H1 (cell line): Measurements from ENCODE around the gene PDIA6. TPM values are rescaled to one million over a fixed set of nuclear protein-coding genes. Genes with fewer than 3 reads are reported as not detected.

ENCODE experiments used
- CTCF ChIA-PET: fragments of 300-600 bp; sonication (Branson Sonifier 250); formaldehyde crosslinking; loops from one replicate; lab custom pipeline; 2021; ENCODE audit not compliant: partially characterized antibody; lab: Charles Lee
- POLR2A ChIA-PET: fragments of 300-600 bp; sonication (Branson Sonifier 250); formaldehyde crosslinking; loops from one replicate; lab custom pipeline; 2021; ENCODE audit warnings: inconsistent platforms; ENCODE audit not compliant: partially characterized antibody; lab: Charles Lee
- DNase-seq, 2 experiments: peaks; one replicate each; pipeline versions ENCODE4 v3.0.0 to v3.0.0-alpha.2; 2010 to 2022; ENCODE audit warnings: low spot score in 2 of 2, low read depth in 1 of 2, mixed read lengths in 1 of 2
- FAIRE-seq: peaks from 2 replicates; lab custom pipeline; 2011; peaks lifted over from hg19 to GRCh38; lab: Jason Lieb, UNC
- H2AFZ ChIP-seq: 2 replicates; pipeline ENCODE4 v1.8.1; 2012; ENCODE audit warnings: low read length, inconsistent platforms
- H2AK5ac ChIP-seq: 2 replicates; pipeline ENCODE4 v1.6.1; 2013; ENCODE audit warnings: low read depth, low read length
- H2BK120ac ChIP-seq: replicated peaks from 2 replicates; pipeline ENCODE3; 2013; ENCODE audit warnings: low read depth, low read length, inconsistent platforms
- H2BK12ac ChIP-seq: 2 replicates; pipeline ENCODE4 v1.6.1; 2013; ENCODE audit warnings: low read depth, low read length
- H2BK15ac ChIP-seq: 2 replicates; pipeline ENCODE4 v1.6.1; 2013; ENCODE audit warnings: low read length
- H2BK20ac ChIP-seq: 2 replicates; pipeline ENCODE4 v1.6.1; 2013; ENCODE audit warnings: low read length
- H2BK5ac ChIP-seq: 2 replicates; pipeline ENCODE4 v1.6.1; 2013; ENCODE audit warnings: low read depth, low read length
- H3K14ac ChIP-seq: 2 replicates; pipeline ENCODE4 v1.6.1; 2013; ENCODE audit warnings: inconsistent platforms; ENCODE audit not compliant: insufficient read length
- H3K18ac ChIP-seq: 2 replicates; pipeline ENCODE4 v1.6.1; 2013; ENCODE audit warnings: low read length; ENCODE audit errors: extremely low read depth
- H3K23ac ChIP-seq: 2 replicates; pipeline ENCODE4 v1.6.1; 2013; ENCODE audit warnings: inconsistent platforms; ENCODE audit not compliant: insufficient read length
- H3K23me2 ChIP-seq: 2 replicates; pipeline ENCODE4 v1.6.1; 2013; ENCODE audit warnings: low read depth, low read length
- H3K27ac ChIP-seq: 2 replicates; pipeline ENCODE4 v1.6.1; 2011; ENCODE audit warnings: low read depth, low read length, inconsistent platforms
- H3K27me3 ChIP-seq, 4 experiments: replicated peaks in 1 of 4; 1 replicate in 1 of 4; 2 replicates in 3 of 4; pipeline versions ENCODE4 v1.6.1 to v1.8.1; 2011 to 2013; ENCODE audit warnings: low read length in 3 of 4, mild to moderate bottlenecking in 3 of 4, inconsistent platforms in 2 of 4, mixed read lengths in 2 of 4, moderate library complexity in 1 of 4; ENCODE audit not compliant: control insufficient read depth in 3 of 4, insufficient read depth in 3 of 4; ENCODE audit errors: extremely low read depth in 1 of 4
- H3K36me3 ChIP-seq, 4 experiments: 2 replicates each; pipeline versions ENCODE4 v1.6.1 to v1.8.1; 2011 to 2013; ENCODE audit warnings: mild to moderate bottlenecking in 4 of 4, low read length in 3 of 4, moderate library complexity in 2 of 4, control low read depth in 1 of 4, inconsistent platforms in 1 of 4; ENCODE audit not compliant: insufficient read depth in 4 of 4, control insufficient read depth in 2 of 4
- H3K4ac ChIP-seq: replicated peaks from 2 replicates; pipeline ENCODE3; 2013; ENCODE audit warnings: low read length, low read depth, mixed read lengths, inconsistent platforms; ENCODE audit not compliant: insufficient read length
- H3K4me1 ChIP-seq, 4 experiments: replicated peaks in 1 of 4; 1 replicate in 1 of 4; 2 replicates in 3 of 4; pipeline versions ENCODE4 v1.6.1 to v1.8.1; 2011 to 2013; ENCODE audit warnings: low read length in 3 of 4, inconsistent platforms in 2 of 4, mixed read lengths in 1 of 4; ENCODE audit not compliant: insufficient read depth in 4 of 4, control insufficient read depth in 3 of 4
- H3K4me2 ChIP-seq, 2 experiments: 2 replicates each; pipeline versions ENCODE4 v1.6.1 to v1.8.1; 2011 to 2013; ENCODE audit warnings: low read depth in 2 of 2, low read length in 2 of 2, control low read depth in 1 of 2, inconsistent platforms in 1 of 2, mild to moderate bottlenecking in 1 of 2; ENCODE audit not compliant: insufficient read depth in 1 of 2
- H3K4me3 ChIP-seq, 4 experiments: fragments of 200-600, 300-600 bp in 1 of 4; sonication (generic), shearing (Covaris generic), sonication (Bioruptor Twin) in 1 of 4; 2 replicates each; pipeline versions ENCODE4 v1.5.1 to v1.8.1; 2011 to 2016; ENCODE audit warnings: low read length in 4 of 4, low read depth in 3 of 4, control low read depth in 2 of 4, inconsistent platforms in 2 of 4, mild to moderate bottlenecking in 2 of 4, mixed read lengths in 1 of 4, moderate library complexity in 1 of 4; ENCODE audit not compliant: insufficient read depth in 2 of 4; ENCODE audit errors: extremely low read depth in 1 of 4
- H3K56ac ChIP-seq: replicated peaks from 2 replicates; pipeline ENCODE3; 2013; ENCODE audit warnings: low read depth, mild to moderate bottlenecking, mixed read lengths, low read length, inconsistent platforms; ENCODE audit not compliant: insufficient read length
- H3K79me1 ChIP-seq: 2 replicates; pipeline ENCODE4 v1.6.1; 2013; ENCODE audit warnings: low read depth, low read length, control low read depth
- H3K79me2 ChIP-seq, 2 experiments: 2 replicates each; pipeline versions ENCODE4 v1.6.1 to v1.8.1; 2012 to 2013; ENCODE audit warnings: low read length in 2 of 2, mild to moderate bottlenecking in 2 of 2, inconsistent platforms in 1 of 2; ENCODE audit not compliant: insufficient read depth in 2 of 2, control insufficient read depth in 1 of 2
- H3K9ac ChIP-seq, 4 experiments: replicated peaks in 1 of 4; 1 replicate in 1 of 4; 2 replicates in 3 of 4; pipeline versions ENCODE4 v1.6.1 to v1.8.1; 2011 to 2013; ENCODE audit warnings: low read depth in 3 of 4, low read length in 3 of 4, control low read depth in 2 of 4, mild to moderate bottlenecking in 2 of 4, moderate library complexity in 2 of 4, inconsistent platforms in 1 of 4; ENCODE audit errors: extremely low read depth in 1 of 4
- H3K9me3 ChIP-seq, 2 experiments: 2 replicates each; pipeline versions ENCODE4 v1.6.1 to v1.8.1; 2012 to 2013; ENCODE audit warnings: mild to moderate bottlenecking in 2 of 2, moderate library complexity in 2 of 2, control low read depth in 1 of 2, inconsistent platforms in 1 of 2, low read depth in 1 of 2, low read length in 1 of 2, mixed read lengths in 1 of 2; ENCODE audit not compliant: insufficient read depth in 2 of 2
- H4K20me1 ChIP-seq, 2 experiments: replicated peaks in 1 of 2; 2 replicates each; pipeline versions ENCODE3 to v1.8.1; 2011 to 2013; ENCODE audit warnings: inconsistent platforms in 2 of 2, low read length in 2 of 2, mild to moderate bottlenecking in 1 of 2; ENCODE audit not compliant: insufficient read depth in 2 of 2, control insufficient read depth in 1 of 2
- H4K5ac ChIP-seq: 2 replicates; pipeline ENCODE4 v1.6.1; 2013; ENCODE audit warnings: low read length, low read depth, mixed read lengths, inconsistent platforms; ENCODE audit not compliant: insufficient read length
- H4K8ac ChIP-seq: 2 replicates; pipeline ENCODE4 v1.8.0; 2013; ENCODE audit warnings: mild to moderate bottlenecking, moderate library complexity, low read length, inconsistent platforms; ENCODE audit not compliant: insufficient read depth; ENCODE audit errors: extremely low read depth
- H4K91ac ChIP-seq: replicated peaks from 2 replicates; pipeline ENCODE3; 2013; ENCODE audit warnings: low read length, mixed read lengths, inconsistent platforms; ENCODE audit not compliant: insufficient read length
- BCL11A ChIP-seq, 2 experiments: IDR thresholded peaks; one replicate each; pipeline ENCODE4 v1.6.1; 2011; ENCODE audit warnings: low read depth in 2 of 2, low read length in 2 of 2, mild to moderate bottlenecking in 2 of 2
- CREB1 ChIP-seq: IDR thresholded peaks from 2 replicates; pipeline ENCODE4 v1.6.1; 2012; ENCODE audit warnings: inconsistent platforms
- EP300 ChIP-seq, 2 experiments: IDR thresholded peaks; 1 replicate in 1 of 2; 2 replicates in 1 of 2; pipeline ENCODE4 v1.6.1; 2011 to 2012; ENCODE audit warnings: low read depth in 2 of 2, low read length in 2 of 2, mild to moderate bottlenecking in 2 of 2, borderline replicate concordance in 1 of 2, inconsistent platforms in 1 of 2, moderate library complexity in 1 of 2
- HDAC2 ChIP-seq, 2 experiments: fragments of 300-600 bp in 1 of 2; sonication (generic) in 1 of 2; IDR thresholded peaks; 2 replicates each; pipeline ENCODE4 v1.6.1; 2011 to 2012; ENCODE audit warnings: low read depth in 2 of 2, low read length in 2 of 2, mild to moderate bottlenecking in 2 of 2, moderate library complexity in 2 of 2, borderline replicate concordance in 1 of 2, inconsistent platforms in 1 of 2
- POLR2AphosphoS5 ChIP-seq: IDR thresholded peaks from 2 replicates; pipeline ENCODE4 v1.6.1; 2011; ENCODE audit warnings: low read depth, low read length
- RNF2 ChIP-seq: fragments of 200-900, 300-1000 bp; sonication (generic); IDR thresholded peaks from 2 replicates; pipeline ENCODE4 v1.7.1; 2016; ENCODE audit warnings: borderline replicate concordance, low read depth, mild to moderate bottlenecking, antibody characterized with exemption, low read length; ENCODE audit not compliant: poor library complexity, severe bottlenecking; ENCODE audit errors: missing control alignments
- SP1 ChIP-seq: IDR thresholded peaks from 2 replicates; pipeline ENCODE4 v1.6.1; 2011; ENCODE audit warnings: low read depth, low read length
- SUZ12 ChIP-seq: fragments of 200-600 bp; sonication (generic); IDR thresholded peaks from 2 replicates; pipeline ENCODE4 v1.6.1; 2012; ENCODE audit warnings: mild to moderate bottlenecking, inconsistent platforms, low read length, moderate library complexity, mixed read lengths
- TAF1 ChIP-seq: IDR thresholded peaks from 2 replicates; pipeline ENCODE4 v1.6.1; 2011; ENCODE audit warnings: mild to moderate bottlenecking, low read depth, low read length
- WGBS, 2 experiments: shearing (Covaris generic) in 1 of 2; methylation state at CpG; one replicate each; pipeline versions ENCODE4 v1.1.6 to v1.1.7; 2013 to 2015; ENCODE audit warnings: low lambda C conversion rate in 2 of 2, mixed read lengths in 2 of 2, inconsistent platforms in 1 of 2, low coverage in 1 of 2, missing lambda C conversion rate in 1 of 2; ENCODE audit not compliant: insufficient replicate concordance in 2 of 2, insufficient coverage in 1 of 2, insufficient read length in 1 of 2; ENCODE audit errors: extremely low coverage in 1 of 2, missing lambda C conversion rate in 1 of 2; 5-methylcytosine and 5-hydroxymethylcytosine counted together
- polyA plus RNA-seq, 7 experiments: library from polyadenylated mRNA; depleted of rRNA in 3 of 7; stranded (reverse) in 5 of 7; unstranded in 2 of 7; fragments of >200 nt in 5 of 7; fragments of 200-250 nt in 2 of 7; gene quantifications; 1 replicate in 5 of 7; 2 replicates in 1 of 7; 4 replicates in 1 of 7; pipeline versions ENCODE4 v1.2.1 to v1.2.3, GENCODE V29; 2011 to 2013; ENCODE audit warnings: missing spikeins in 2 of 7, mixed read lengths in 2 of 7
- total RNA-seq: library from RNA; stranded (reverse); fragmentation: NEBNext Ultra II Directional; extraction: Animal tissue kit (Norgen Biotek cat#: 25700); gene quantifications from 2 replicates; pipeline ENCODE4 v1.2.1, GENCODE V29; 2021

PDIA6 gene
- total and polyA plus RNA-seq, 2 of the 8 experiments (the other 6 are each of a cell fraction or from before 2014, with no cell fraction given): 181 to 384 TPM

- no peaks in the 10 kb centered on the region for H3K23me2 ChIP-seq
- no peak overlapping the region for H3K4ac ChIP-seq
- no peak overlapping the region for H3K56ac ChIP-seq
- H2BK15ac ChIP-seq: no peak overlapping the region
- no peak overlapping the region for H4K91ac ChIP-seq
- H3K14ac ChIP-seq: no peak overlapping the region
- H4K8ac ChIP-seq: no peak overlapping the region
- TF ChIP-seq EP300 (IDR thresholded peaks at IDR 0.05; ENCODE audit: borderline replicate concordance in 1 of 2, low read depth in 2 of 2, low read length in 2 of 2) (no peak), BCL11A (IDR thresholded peaks at IDR 0.05; ENCODE audit: low read depth in 2 of 2, low read length in 2 of 2) (no peak), SUZ12 (no peak), HDAC2 (IDR thresholded peaks at IDR 0.05; ENCODE audit: borderline replicate concordance in 1 of 2, low read depth in 2 of 2, low read length in 2 of 2) (no peak), RNF2 (no peak), POLR2AphosphoS5 (no peak), CREB1 (no peak), SP1 (no peak), TAF1 (no peak)
- H3K79me1 ChIP-seq: peaks cover 3% of the 10 kb centered on the region; the same call in 1 of the 2 replicates
- H3K9me3 ChIP-seq: no peaks in the 10 kb centered on the region
- ChIA-PET POLR2A (interaction anchor here (0.8 to 2.9 kb wide), 3 partner anchors 9 to 38 kb away, joined by 3 to 12 read pairs (median 3); no protein-coding TSS in a partner anchor), CTCF (interaction anchor here (0.5 to 1.9 kb wide), 6 partner anchors 8 to 87 kb away, joined by 3 to 9 read pairs (median 4); no protein-coding TSS in a partner anchor)
- H3K9ac ChIP-seq: no peak overlapping the region
- H3K36me3 ChIP-seq: peaks cover 0 to 16% (median 7%) of the 10 kb centered on the region in 4 experiments; a peak in 3 of 8 replicates
- peaks cover 2 to 13% of the 10 kb centered on the region in 2 experiments for H4K20me1 ChIP-seq
- H3K23ac ChIP-seq: no peak overlapping the region
- no peak overlapping the region for H3K4me3 ChIP-seq
- H2BK20ac ChIP-seq: no peak overlapping the region
- no peaks in the 10 kb centered on the region for H3K79me2 ChIP-seq
- H2BK12ac ChIP-seq: no peak overlapping the region
- H2AK5ac ChIP-seq: no peak overlapping the region
- WGBS, 2 experiments: 97% methylated on average over 9 of the region's 13 CpGs; no CpG with 5 or more reads in 1 of the 2 experiments
- FAIRE-seq (no peak), DNase-seq (no peak)
- H3K4me1 ChIP-seq: peaks cover 0 to 4% (median 2%) of the 10 kb centered on the region in 4 experiments; a peak in 3 of 7 replicates
- H3K18ac ChIP-seq: no peak overlapping the region
- H3K27ac ChIP-seq: no peak overlapping the region
- no peak overlapping the region for H2BK120ac ChIP-seq
- H2BK5ac ChIP-seq: no peak overlapping the region
- no peak overlapping the region for H2AFZ ChIP-seq
- no peak overlapping the region for H3K4me2 ChIP-seq
- no peak overlapping the region for H4K5ac ChIP-seq
- H3K27me3 ChIP-seq: no peaks in the 10 kb centered on the region
Measured at GRCh38 chr2:10775831-10776230, 36.8 kb downstream of the PDIA6 start.
